Measurements from ENCODE around the gene SESN2.

- TF ChIP-seq EZH2phosphoT487 (IDR thresholded peaks at IDR 0.05; ENCODE audit: insufficient read depth, low read depth) (no peak), EZH2 (IDR thresholded peaks at IDR 0.05; ENCODE audit: insufficient read depth, poor library complexity, severe bottlenecking) (no peak)
These were observed 15.5 kb upstream of the SESN2 start for GRCh38 chr1:28243685-28244311.
